Skeletal muscle satellite cell (primary cell): ENCODE results near the gene KIFAP3. TPM values are rescaled to one million over a fixed set of nuclear protein-coding genes. Genes with fewer than 3 reads are reported as not detected.
"Not testable (repeated sequence)": the region's sequence is repeated elsewhere in the genome, so short reads cannot be mapped to it uniquely, and the experiment has no call there.

ENCODE experiments used
- H3K27me3 ChIP-seq: 2 replicates; pipeline ENCODE4 v1.7.0; 2013; ENCODE audit warnings: low read length; ENCODE audit not compliant: control insufficient read depth, insufficient read depth
- H3K36me3 ChIP-seq: 2 replicates; pipeline ENCODE4 v1.7.0; 2013; ENCODE audit warnings: mild to moderate bottlenecking, control low read depth, low read length; ENCODE audit not compliant: insufficient read depth
- H3K4me1 ChIP-seq: 2 replicates; pipeline ENCODE4 v1.7.0; 2013; ENCODE audit warnings: low read length; ENCODE audit not compliant: control insufficient read depth, insufficient read depth
- H3K4me2 ChIP-seq: 2 replicates; pipeline ENCODE4 v1.7.0; 2013; ENCODE audit warnings: mild to moderate bottlenecking, low read length
- H3K4me3 ChIP-seq: 2 replicates; pipeline ENCODE4 v1.7.0; 2013; ENCODE audit warnings: low read length
- H3K9ac ChIP-seq: 2 replicates; pipeline ENCODE4 v1.7.0; 2013; ENCODE audit warnings: mild to moderate bottlenecking, low read depth, low read length, moderate library complexity
- H3K9me3 ChIP-seq: replicated peaks from 2 replicates; pipeline ENCODE4 v1.7.0; 2013; ENCODE audit warnings: mild to moderate bottlenecking, control low read depth, low read length
- small RNA-seq: library from RNA; depleted of rRNA; stranded (forward); fragments of <200 nt; gene quantifications from one replicate; pipeline ENCODE3, GENCODE V24; 2012

Gene KIFAP3

GRCh38 chr1:169878498-169878897 is 196.0 kb downstream of the KIFAP3 start:
- no peak overlapping the region for H3K4me3 ChIP-seq
- no peaks in the 10 kb centered on the region for H3K9me3 ChIP-seq
- H3K9ac ChIP-seq: no peak overlapping the region
- H3K36me3 ChIP-seq: peaks cover 25% of the 10 kb centered on the region
- H3K4me2 ChIP-seq: no peak overlapping the region
- H3K27me3 ChIP-seq: no peaks in the 10 kb centered on the region
- H3K4me1 ChIP-seq: peaks cover 18% of the 10 kb centered on the region

GRCh38 chr1:169877800-169878491 is 196.5 kb downstream of the KIFAP3 start:
- Histone ChIP-seq H3K9ac (no peak overlapping the region), H3K27me3 (no peaks in the 10 kb centered on the region), H3K4me3 (no peak overlapping the region), H3K4me1 (peaks cover 22% of the 10 kb centered on the region), H3K36me3 (peaks cover 30% of the 10 kb centered on the region), H3K9me3 (no peaks in the 10 kb centered on the region), H3K4me2 (no peak overlapping the region)

- H3K4me2 ChIP-seq: no peak overlapping the region
These were observed 200.3 kb downstream of the KIFAP3 start for GRCh38 chr1:169874229-169874628.

DNA sequence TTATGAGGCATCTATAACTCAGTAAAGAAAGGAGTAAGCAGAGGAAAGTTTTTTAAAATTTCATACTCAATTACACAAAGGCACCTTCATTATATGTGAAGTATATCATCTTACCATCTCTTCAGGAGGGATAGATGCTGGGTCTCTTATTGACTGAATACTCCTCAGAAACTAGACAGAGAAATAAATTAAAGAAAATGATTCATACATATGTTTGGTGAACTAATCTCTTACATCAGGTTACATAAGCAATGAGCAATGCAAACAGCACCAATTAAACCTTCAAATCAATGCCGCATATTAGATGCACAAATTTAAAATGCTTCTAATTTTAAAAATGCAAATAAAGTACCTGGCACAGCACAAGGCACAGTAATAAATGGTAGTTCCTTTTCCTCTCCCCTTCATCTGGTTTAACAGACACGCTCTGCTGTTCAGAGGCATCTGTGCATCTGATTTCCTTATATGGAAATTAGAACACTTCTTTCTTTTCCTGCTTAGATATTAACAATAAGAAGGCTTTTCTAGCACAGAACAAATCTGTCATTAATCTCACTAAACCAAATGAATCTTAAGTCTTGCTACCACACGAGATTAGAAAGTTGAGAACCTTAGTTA is 200.8 kb downstream of the KIFAP3 start:
- no peaks in the 10 kb centered on the region for H3K9me3 ChIP-seq
- H3K4me3 ChIP-seq: no peak overlapping the region
- no peak overlapping the region for H3K4me2 ChIP-seq
- no peak overlapping the region for H3K9ac ChIP-seq
- peaks cover 22% of the 10 kb centered on the region for H3K4me1 ChIP-seq
- no peaks in the 10 kb centered on the region for H3K27me3 ChIP-seq
- H3K36me3 ChIP-seq: peaks cover 69% of the 10 kb centered on the region

More at GRCh38 chr1:169874229-169874628, 200.3 kb downstream of the KIFAP3 start:
- Histone ChIP-seq H3K27me3 (no peaks in the 10 kb centered on the region), H3K9me3 (no peaks in the 10 kb centered on the region), H3K36me3 (peaks cover 64% of the 10 kb centered on the region), H3K9ac (no peak overlapping the region), H3K4me3 (no peak overlapping the region), H3K4me1 (peaks cover 22% of the 10 kb centered on the region)

GRCh38 chr1:169872906-169873305 is 201.6 kb downstream of the KIFAP3 start:
- H3K27me3 ChIP-seq: no peaks in the 10 kb centered on the region
- no peak overlapping the region for H3K4me3 ChIP-seq
- no peaks in the 10 kb centered on the region for H3K9me3 ChIP-seq
- peaks cover 17% of the 10 kb centered on the region for H3K4me1 ChIP-seq
- H3K4me2 ChIP-seq: no peak overlapping the region
- no peak overlapping the region for H3K9ac ChIP-seq
- peaks cover 66% of the 10 kb centered on the region for H3K36me3 ChIP-seq

DNA sequence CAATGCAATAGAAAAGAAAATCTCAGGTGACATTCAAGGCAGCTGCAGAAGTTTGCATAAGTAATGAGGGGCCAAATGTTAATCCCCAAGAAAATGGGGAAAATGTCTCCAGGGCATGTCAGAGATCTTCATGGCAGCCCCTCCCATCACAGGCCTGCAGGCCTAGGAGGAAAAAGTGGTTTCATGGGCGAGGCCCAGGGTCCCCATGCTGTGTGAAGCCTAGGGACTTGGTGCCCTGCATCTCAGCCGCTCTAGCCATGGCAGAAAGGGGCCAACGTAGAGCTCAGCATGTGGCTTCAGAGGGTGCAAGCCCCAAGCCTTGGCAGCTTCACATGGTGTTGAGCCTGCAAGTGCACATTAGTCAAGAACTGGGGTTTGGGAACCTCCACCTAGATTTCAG is 202.5 kb downstream of the KIFAP3 start:
- not testable (repeated sequence) for H3K4me2 ChIP-seq, H3K4me3 ChIP-seq, H3K9me3 ChIP-seq, H3K9ac ChIP-seq, H3K27me3 ChIP-seq
- Histone ChIP-seq H3K36me3 (peaks cover 69% of the 10 kb centered on the region), H3K4me1 (peaks cover 18% of the 10 kb centered on the region)

Small RNA genes lying within 50 kb of the gene (small RNA-seq; reads per million reads assigned to genes)
- gene MRPS10P1: not detected
